ENCODE measurements around the gene GIGYF2. TPM values are rescaled to one million over a fixed set of nuclear protein-coding genes. Genes with fewer than 3 reads are reported as not detected.
A peak's percentile ranks its signal among the peaks of the same experiment; 100 is the strongest.

GIGYF2 gene
- total and polyA plus RNA-seq, 2 of the 13 experiments (the other 11 are each of a cell fraction or from before 2014, with no cell fraction given) = 44.9 to 73.5 TPM

DNA sequence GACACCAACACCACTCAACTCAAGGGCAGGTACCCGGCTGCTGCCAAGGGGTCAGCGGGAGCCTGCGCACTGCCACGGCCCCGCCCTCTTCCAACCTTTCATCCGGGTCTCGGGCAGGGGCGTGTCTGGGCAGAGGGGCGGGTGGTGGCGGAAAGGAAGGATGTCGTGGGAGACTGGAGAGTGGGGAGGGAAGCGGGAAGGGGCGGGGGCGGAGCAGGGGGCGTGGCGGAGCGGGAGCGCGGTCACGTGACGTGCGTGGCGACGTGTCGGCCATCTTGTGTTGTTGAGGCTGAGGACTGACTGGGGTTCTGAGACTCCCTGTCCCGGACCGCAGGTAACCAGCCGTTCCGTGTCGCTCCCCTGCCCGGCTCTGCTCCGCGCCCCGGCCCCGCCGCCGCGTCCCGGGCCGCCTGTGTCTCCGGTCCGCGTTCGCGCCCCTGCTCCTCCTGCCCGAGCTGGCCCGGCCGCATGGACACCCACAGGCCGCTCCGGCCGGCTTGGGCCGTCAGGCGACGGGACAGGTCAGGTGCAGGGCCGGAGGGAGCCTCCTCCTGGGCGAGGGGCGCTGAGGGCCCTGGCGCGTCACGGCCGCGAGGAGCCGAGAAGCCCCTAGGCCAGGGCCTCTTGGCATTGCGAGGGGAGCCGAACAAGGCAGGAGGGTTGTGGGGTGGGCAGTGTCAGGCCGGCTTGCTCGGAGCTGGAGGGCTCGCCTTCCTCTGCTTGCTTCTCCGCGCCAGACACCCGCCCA is at the start of gene GIGYF2 (continued):
- TF ChIP-seq, protein P1, sequence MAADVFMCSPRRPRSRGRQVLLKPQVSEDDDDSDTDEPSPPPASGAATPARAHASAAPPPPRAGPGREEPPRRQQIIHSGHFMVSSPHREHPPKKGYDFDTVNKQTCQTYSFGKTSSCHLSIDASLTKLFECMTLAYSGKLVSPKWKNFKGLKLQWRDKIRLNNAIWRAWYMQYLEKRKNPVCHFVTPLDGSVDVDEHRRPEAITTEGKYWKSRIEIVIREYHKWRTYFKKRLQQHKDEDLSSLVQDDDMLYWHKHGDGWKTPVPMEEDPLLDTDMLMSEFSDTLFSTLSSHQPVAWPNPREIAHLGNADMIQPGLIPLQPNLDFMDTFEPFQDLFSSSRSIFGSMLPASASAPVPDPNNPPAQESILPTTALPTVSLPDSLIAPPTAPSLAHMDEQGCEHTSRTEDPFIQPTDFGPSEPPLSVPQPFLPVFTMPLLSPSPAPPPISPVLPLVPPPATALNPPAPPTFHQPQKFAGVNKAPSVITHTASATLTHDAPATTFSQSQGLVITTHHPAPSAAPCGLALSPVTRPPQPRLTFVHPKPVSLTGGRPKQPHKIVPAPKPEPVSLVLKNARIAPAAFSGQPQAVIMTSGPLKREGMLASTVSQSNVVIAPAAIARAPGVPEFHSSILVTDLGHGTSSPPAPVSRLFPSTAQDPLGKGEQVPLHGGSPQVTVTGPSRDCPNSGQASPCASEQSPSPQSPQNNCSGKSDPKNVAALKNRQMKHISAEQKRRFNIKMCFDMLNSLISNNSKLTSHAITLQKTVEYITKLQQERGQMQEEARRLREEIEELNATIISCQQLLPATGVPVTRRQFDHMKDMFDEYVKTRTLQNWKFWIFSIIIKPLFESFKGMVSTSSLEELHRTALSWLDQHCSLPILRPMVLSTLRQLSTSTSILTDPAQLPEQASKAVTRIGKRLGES (CRISPR knock-in tag; IDR thresholded peaks at IDR 0.05; ENCODE audit: borderline replicate concordance) = no peak
- TF ChIP-seq HNRNPK (IDR thresholded peaks at IDR 0.05; ENCODE audit: low read depth, low read length, poor library complexity, severe bottlenecking) (peak; percentile 97), SRSF4 (IDR thresholded peaks at IDR 0.05; ENCODE audit: low read depth, low read length, poor library complexity, severe bottlenecking) (no peak), NR2F1 (CRISPR knock-in tag; IDR thresholded peaks at IDR 0.05) (peak in 1 of 2 experiments; percentile 39; a peak in 2 of 4 replicates), ZSCAN20 (CRISPR knock-in tag; IDR thresholded peaks at IDR 0.05; ENCODE audit: borderline replicate concordance) (no peak), CENPX (CRISPR knock-in tag; IDR thresholded peaks at IDR 0.05) (no peak), MYPOP (CRISPR knock-in tag; IDR thresholded peaks at IDR 0.05) (no peak), HNF1B (CRISPR knock-in tag; IDR thresholded peaks at IDR 0.05) (no peak), ZNF549 (CRISPR knock-in tag; IDR thresholded peaks at IDR 0.05) (no peak), KLF11 (CRISPR knock-in tag; IDR thresholded peaks at IDR 0.05) (no peak), ZNF615 (CRISPR knock-in tag; IDR thresholded peaks at IDR 0.05; ENCODE audit: borderline replicate concordance) (no peak), ZBTB8A (CRISPR knock-in tag; IDR thresholded peaks at IDR 0.05; ENCODE audit: borderline replicate concordance, low read depth) (no peak), GPBP1L1 (CRISPR knock-in tag; IDR thresholded peaks at IDR 0.05) (no peak), ZNF512 (CRISPR knock-in tag; IDR thresholded peaks at IDR 0.05) (no peak), MBNL3 (CRISPR knock-in tag; conservative IDR thresholded peaks at IDR 0.05) (no peak)
- TF ChIP-seq, protein P2, sequence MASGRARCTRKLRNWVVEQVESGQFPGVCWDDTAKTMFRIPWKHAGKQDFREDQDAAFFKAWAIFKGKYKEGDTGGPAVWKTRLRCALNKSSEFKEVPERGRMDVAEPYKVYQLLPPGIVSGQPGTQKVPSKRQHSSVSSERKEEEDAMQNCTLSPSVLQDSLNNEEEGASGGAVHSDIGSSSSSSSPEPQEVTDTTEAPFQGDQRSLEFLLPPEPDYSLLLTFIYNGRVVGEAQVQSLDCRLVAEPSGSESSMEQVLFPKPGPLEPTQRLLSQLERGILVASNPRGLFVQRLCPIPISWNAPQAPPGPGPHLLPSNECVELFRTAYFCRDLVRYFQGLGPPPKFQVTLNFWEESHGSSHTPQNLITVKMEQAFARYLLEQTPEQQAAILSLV (CRISPR knock-in tag; IDR thresholded peaks at IDR 0.05; ENCODE audit: borderline replicate concordance) = peak; percentile 70; the same call in 1 of the 2 replicates
